Natural killer cell (primary cell): ENCODE measurements around the gene HOMER1. TPM values are rescaled to one million over a fixed set of nuclear protein-coding genes. Genes with fewer than 3 reads are reported as not detected.

ENCODE experiments used
- ATAC-seq, 3 donors: fragments of 150-1000 bp in 2 of 3; fragments of 200-7000 bp in 1 of 3; cut with Tn5 transposase; 1 replicate in 1 of 3; 2 replicates in 2 of 3; pipeline ENCODE4 v1.10.0; 2021; ENCODE audit warnings: mild to moderate bottlenecking in 2 of 3, moderate library complexity in 2 of 3
- DNase-seq, 2 donors: peaks; one replicate each; pipeline versions ENCODE4 v3.0.0 to v3.0.0-alpha.2; 2013 to 2021; ENCODE audit warnings: mixed read lengths in 1 of 2
- H3K27ac ChIP-seq: one replicate; pipeline ENCODE4 v1.5.1; 2013; ENCODE audit warnings: mild to moderate bottlenecking, low read length
- H3K27me3 ChIP-seq: one replicate; pipeline ENCODE4 v1.6.1; 2013; ENCODE audit warnings: low read length; ENCODE audit not compliant: control insufficient read depth, insufficient read depth
- H3K36me3 ChIP-seq: one replicate; pipeline ENCODE4 v1.6.1; 2013; ENCODE audit warnings: low read length; ENCODE audit not compliant: control insufficient read depth, insufficient read depth
- H3K4me1 ChIP-seq: one replicate; pipeline ENCODE4 v1.6.1; 2013; ENCODE audit warnings: low read length; ENCODE audit not compliant: control insufficient read depth, insufficient read depth
- H3K4me3 ChIP-seq: one replicate; pipeline ENCODE4 v1.5.1; 2013; ENCODE audit warnings: low read length
- H3K9me3 ChIP-seq: one replicate; pipeline ENCODE4 v1.6.1; 2013; ENCODE audit warnings: low read length; ENCODE audit not compliant: control insufficient read depth, insufficient read depth
- H3K27ac Mint-ChIP-seq, 2 donors: one replicate each; pipeline ENCODE4 v1.8.0; 2022; ENCODE audit warnings: mild to moderate bottlenecking in 2 of 2, mixed read lengths in 2 of 2, moderate library complexity in 1 of 2
- H3K27me3 Mint-ChIP-seq, 2 donors: one replicate each; pipeline ENCODE4 v1.8.0; 2022; ENCODE audit warnings: low read depth in 2 of 2, mixed read lengths in 2 of 2
- H3K36me3 Mint-ChIP-seq: one replicate; pipeline ENCODE4 v1.8.0; 2022; ENCODE audit warnings: mixed read lengths
- H3K4me1 Mint-ChIP-seq, 2 donors: one replicate each; pipeline ENCODE4 v1.8.0; 2022; ENCODE audit warnings: mixed read lengths in 2 of 2
- H3K4me3 Mint-ChIP-seq: one replicate; pipeline ENCODE4 v1.8.0; 2022; ENCODE audit warnings: mild to moderate bottlenecking, moderate library complexity, mixed read lengths
- H3K9me3 Mint-ChIP-seq, 2 donors: one replicate each; pipeline ENCODE4 v1.8.0; 2022; ENCODE audit warnings: mixed read lengths in 2 of 2
- WGBS: methylation state at CpG from one replicate; pipeline ENCODE4 v1.1.7; 2013; ENCODE audit warnings: missing lambda C conversion rate; ENCODE audit not compliant: insufficient coverage; 5-methylcytosine and 5-hydroxymethylcytosine counted together
- intact Hi-C: fragments of 100-400 bp; cut with micrococcal nuclease; formaldehyde crosslinking; loops from one replicate; pipeline ENCODE4 v1.14.2; 2022
- total RNA-seq, 4 donors: library from RNA; stranded (reverse); fragments of 120-200 nt in 1 of 4; gene quantifications; one replicate each; pipeline versions ENCODE4 v1.2.3 to v1.2.4, GENCODE V29; 2013 to 2022
- TF ChIP-seq, protein P1 (sequence below): fragments of 200-600 bp; IDR thresholded peaks from one replicate; pipeline ENCODE4 v1.8.0; 2022; ENCODE audit warnings: antibody characterized with exemption

The HOMER1 gene
- total RNA-seq, 3 donors from 2014 or later (not counting 1 experiment from before 2014, with no cell fraction given), result 3.1 to 5.4 (median 4.3) TPM

GRCh38 chr5:79436821-79437220 is 77.1 kb downstream of the HOMER1 start:
- no CpG with 5 or more reads among the region's 2 CpGs for WGBS
- TF ChIP-seq, protein P1, sequence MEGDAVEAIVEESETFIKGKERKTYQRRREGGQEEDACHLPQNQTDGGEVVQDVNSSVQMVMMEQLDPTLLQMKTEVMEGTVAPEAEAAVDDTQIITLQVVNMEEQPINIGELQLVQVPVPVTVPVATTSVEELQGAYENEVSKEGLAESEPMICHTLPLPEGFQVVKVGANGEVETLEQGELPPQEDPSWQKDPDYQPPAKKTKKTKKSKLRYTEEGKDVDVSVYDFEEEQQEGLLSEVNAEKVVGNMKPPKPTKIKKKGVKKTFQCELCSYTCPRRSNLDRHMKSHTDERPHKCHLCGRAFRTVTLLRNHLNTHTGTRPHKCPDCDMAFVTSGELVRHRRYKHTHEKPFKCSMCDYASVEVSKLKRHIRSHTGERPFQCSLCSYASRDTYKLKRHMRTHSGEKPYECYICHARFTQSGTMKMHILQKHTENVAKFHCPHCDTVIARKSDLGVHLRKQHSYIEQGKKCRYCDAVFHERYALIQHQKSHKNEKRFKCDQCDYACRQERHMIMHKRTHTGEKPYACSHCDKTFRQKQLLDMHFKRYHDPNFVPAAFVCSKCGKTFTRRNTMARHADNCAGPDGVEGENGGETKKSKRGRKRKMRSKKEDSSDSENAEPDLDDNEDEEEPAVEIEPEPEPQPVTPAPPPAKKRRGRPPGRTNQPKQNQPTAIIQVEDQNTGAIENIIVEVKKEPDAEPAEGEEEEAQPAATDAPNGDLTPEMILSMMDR, result no peak
- Histone ChIP-seq H3K9me3 (no peaks in the 10 kb centered on the region), H3K27ac (no peak overlapping the region), H3K4me1 (no peaks in the 10 kb centered on the region), H3K36me3 (no peaks in the 10 kb centered on the region), H3K27me3 (no peaks in the 10 kb centered on the region), H3K4me3 (no peak overlapping the region)
- Mint-ChIP-seq H3K27ac (no peak overlapping the region), H3K4me3 (no peak overlapping the region), H3K9me3 (no peaks in the 10 kb centered on the region), H3K27me3 (no peaks in the 10 kb centered on the region), H3K4me1 (no peaks in the 10 kb centered on the region), H3K36me3 (no peaks in the 10 kb centered on the region)
- ATAC-seq (no peak), DNase-seq (no peak)
- intact Hi-C loops, result no loop called here

DNA sequence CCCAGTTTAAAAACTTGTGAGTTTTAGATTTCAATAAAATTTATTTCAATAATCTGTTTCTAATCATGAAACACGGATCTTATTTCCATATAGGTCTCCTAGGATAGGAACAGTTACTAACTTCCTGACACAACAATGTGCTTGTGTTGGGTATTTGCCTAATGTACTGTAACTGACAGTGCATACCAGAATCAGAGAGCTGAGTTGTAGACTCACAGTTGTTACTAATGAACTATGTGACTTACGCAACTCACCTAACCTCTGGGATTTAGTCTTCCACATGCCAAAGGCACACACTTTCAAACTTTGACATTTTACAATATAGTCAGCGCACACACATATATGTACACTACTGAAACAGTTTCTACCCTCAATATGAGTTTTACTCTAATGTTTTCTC is 77.7 kb downstream of the HOMER1 start:
- no peak for ATAC-seq
- Histone ChIP-seq H3K27ac (no peak overlapping the region), H3K4me1 (no peaks in the 10 kb centered on the region), H3K9me3 (no peaks in the 10 kb centered on the region), H3K36me3 (no peaks in the 10 kb centered on the region), H3K4me3 (no peak overlapping the region), H3K27me3 (no peaks in the 10 kb centered on the region)
- WGBS, result 98% methylated on average over 2 of the region's 3 CpGs
- no peaks in the 10 kb centered on the region for H3K36me3 Mint-ChIP-seq
- no peak overlapping the region for H3K27ac Mint-ChIP-seq
- H3K9me3 Mint-ChIP-seq, result no peaks in the 10 kb centered on the region
- TF ChIP-seq, protein P1, result no peak
- no peaks in the 10 kb centered on the region for H3K4me1 Mint-ChIP-seq
- no peaks in the 10 kb centered on the region for H3K27me3 Mint-ChIP-seq
- H3K4me3 Mint-ChIP-seq, result no peak overlapping the region
- intact Hi-C loops, result no loop called here
- no peak for DNase-seq

DNA sequence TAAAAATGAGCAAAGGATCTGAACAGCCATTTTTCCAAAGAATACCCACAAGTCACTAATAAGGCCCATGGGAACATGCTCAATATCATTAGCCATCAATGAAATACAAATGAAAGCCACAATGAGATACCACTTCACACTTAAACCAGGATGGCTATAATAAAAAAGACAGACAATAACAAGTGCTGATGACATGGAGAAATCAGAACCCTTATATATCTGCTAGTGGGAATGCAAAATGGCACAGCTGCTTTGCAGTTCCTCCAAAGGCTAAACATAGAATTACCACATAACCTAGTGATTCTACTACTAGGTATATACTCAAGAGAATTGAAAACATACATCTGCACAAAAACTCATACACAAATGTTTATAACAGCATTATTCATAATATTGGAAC is 83.7 kb downstream of the HOMER1 start:
- ATAC-seq, result no peak

DNA sequence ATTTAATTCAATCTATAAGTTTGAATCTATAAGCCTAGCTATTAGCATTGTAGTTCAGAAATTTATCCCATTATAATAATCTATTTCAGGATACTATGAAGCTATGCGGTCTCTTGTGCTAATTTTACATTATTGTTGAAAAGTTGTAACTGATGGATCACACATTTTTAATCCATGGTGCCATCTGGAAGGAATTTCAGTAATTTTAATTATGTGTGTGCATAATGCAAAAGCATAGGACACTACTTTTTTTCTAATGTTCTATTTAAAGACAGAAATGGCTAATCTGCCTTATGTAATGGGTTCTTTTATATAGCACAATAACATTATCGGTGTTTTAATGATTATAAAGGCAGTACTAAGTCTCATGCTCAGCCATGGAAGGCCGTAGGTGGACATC is 90.6 kb downstream of the HOMER1 start:
- WGBS, result no CpG with 5 or more reads among the region's 3 CpGs
- Histone ChIP-seq H3K9me3 (no peaks in the 10 kb centered on the region), H3K27me3 (no peaks in the 10 kb centered on the region), H3K4me3 (no peak overlapping the region), H3K36me3 (no peaks in the 10 kb centered on the region), H3K4me1 (no peaks in the 10 kb centered on the region), H3K27ac (no peak overlapping the region)
- no peaks in the 10 kb centered on the region for H3K4me1 Mint-ChIP-seq
- no peak overlapping the region for H3K27ac Mint-ChIP-seq
- no peak overlapping the region for H3K4me3 Mint-ChIP-seq
- intact Hi-C loops, result no loop called here
- H3K36me3 Mint-ChIP-seq, result no peaks in the 10 kb centered on the region
- no peak for ATAC-seq
- peaks cover 0 to 4% of the 10 kb centered on the region in 2 donors for H3K27me3 Mint-ChIP-seq
- DNase-seq, result no peak
- TF ChIP-seq, protein P1, result no peak
- no peaks in the 10 kb centered on the region for H3K9me3 Mint-ChIP-seq

More for the DNA sequence above, 83.7 kb downstream of the HOMER1 start:
- Mint-ChIP-seq H3K4me1 (no peaks in the 10 kb centered on the region), H3K9me3 (no peaks in the 10 kb centered on the region), H3K27me3 (peaks cover 0 to 4% of the 10 kb centered on the region in 2 donors), H3K4me3 (no peak overlapping the region), H3K27ac (no peak overlapping the region), H3K36me3 (no peaks in the 10 kb centered on the region)
- intact Hi-C loops, result no loop called here
- no peak overlapping the region for H3K4me3 ChIP-seq
- no peaks in the 10 kb centered on the region for H3K9me3 ChIP-seq
- DNase-seq, result no peak
- no peaks in the 10 kb centered on the region for H3K27me3 ChIP-seq
- no peaks in the 10 kb centered on the region for H3K4me1 ChIP-seq
- TF ChIP-seq, protein P1, result no peak
- H3K36me3 ChIP-seq, result no peaks in the 10 kb centered on the region
- H3K27ac ChIP-seq, result no peak overlapping the region
